Measurements from ENCODE around the gene IDH1.

- TF ChIP-seq CTCF (IDR thresholded peaks at IDR 0.05) (peak in 5 of 6 experiments; percentile 15 to 51 (median 33)), POLR2A (IDR thresholded peaks at IDR 0.05) (peak in 1 of 2 donors; percentile 72)
Observed at GRCh38 chr2:208254871-208255556, at the start of gene IDH1.

All from thyroid gland (tissue), 4 donors.